GM10248 (cell line): ENCODE data around the gene SYT14.
"Not testable (repeated sequence)": the region's sequence is repeated elsewhere in the genome, so short reads cannot be mapped to it uniquely, and the experiment has no call there.

Source experiments
- CTCF ChIA-PET: fragments of 300-600 bp; sonication (Branson Sonifier 250); formaldehyde crosslinking; extraction: SDS; loops from one replicate; lab custom pipeline; 2021; ENCODE audit warnings: antibody characterized with exemption; lab: Yijun Ruan, JAX
- POLR2A ChIA-PET: fragments of 350-650 bp; sonication (Branson Sonifier 250); formaldehyde crosslinking; extraction: SDS; loops from one replicate; lab custom pipeline; 2020; ENCODE audit warnings: antibody characterized with exemption; lab: Yijun Ruan, JAX
- DNase-seq: peaks from one replicate; pipeline ENCODE4 v3.0.0; 2012; ENCODE audit errors: extremely low spot score
- CTCF ChIP-seq: IDR thresholded peaks from 2 replicates; pipeline ENCODE4 v1.5.1; 2012; ENCODE audit warnings: mild to moderate bottlenecking, low read depth; ENCODE audit errors: extremely low read depth, missing control alignments, control extremely low read depth

SYT14 gene

GRCh38 chr1:209896346-209896745 is 41.7 kb upstream of the SYT14 start:
- no peak for DNase-seq
- ChIA-PET POLR2A (no interaction called here), CTCF (no interaction called here)
- no peak for TF ChIP-seq CTCF

GRCh38 chr1:209898271-209898670 is 39.7 kb upstream of the SYT14 start:
- CTCF ChIA-PET, result interaction anchor here (1.1 kb wide), 1 partner anchor 38 kb away, joined by 4 read pairs; no protein-coding TSS in a partner anchor

GRCh38 chr1:209898851-209899250 is 39.2 kb upstream of the SYT14 start:
- POLR2A ChIA-PET, DNase-seq: not testable (repeated sequence)
- CTCF ChIA-PET, result interaction anchor here (1.1 to 1.3 kb wide), 2 partner anchors 35 to 38 kb away, joined by 3 to 4 read pairs; no protein-coding TSS in a partner anchor

More at GRCh38 chr1:209898271-209898670, 39.7 kb upstream of the SYT14 start:
- DNase-seq, POLR2A ChIA-PET: not testable (repeated sequence)

GRCh38 chr1:209899948-209900347 is 38.1 kb upstream of the SYT14 start:
- peak; percentile 37 for DNase-seq
- CTCF ChIA-PET, result interaction anchor here (0.9 to 1.7 kb wide), 6 partner anchors 9 to 36 kb away, joined by 3 to 8 read pairs (median 4); no protein-coding TSS in a partner anchor
- POLR2A ChIA-PET, result no interaction called here
- peak; percentile 24 for TF ChIP-seq CTCF

- ChIA-PET POLR2A (no interaction called here), CTCF (interaction anchor here (1.0 to 1.7 kb wide), 4 partner anchors 10 to 46 kb away, joined by 3 to 8 read pairs (median 5); no protein-coding TSS in a partner anchor)
- DNase-seq, result no peak
- TF ChIP-seq CTCF, result no peak
Observed at GRCh38 chr1:209900734-209901133, 37.3 kb upstream of the SYT14 start.

- no peak for TF ChIP-seq CTCF
- POLR2A ChIA-PET, result no interaction called here
- CTCF ChIA-PET, result interaction anchor here (1.0 to 1.7 kb wide), 2 partner anchors 21 to 45 kb away, joined by 3 to 8 read pairs; no protein-coding TSS in a partner anchor
- DNase-seq, result no peak
Observed at GRCh38 chr1:209901211-209901610, 36.8 kb upstream of the SYT14 start.

- CTCF ChIA-PET, DNase-seq, POLR2A ChIA-PET: not testable (repeated sequence)
Observed at GRCh38 chr1:209904774-209905173, 33.2 kb upstream of the SYT14 start.

- ChIA-PET POLR2A (no interaction called here), CTCF (no interaction called here)
- TF ChIP-seq CTCF, result no peak
- DNase-seq, result no peak
Observed at GRCh38 chr1:209911746-209912145, 26.3 kb upstream of the SYT14 start.
